Measurements from ENCODE around the gene TMEM163.

DNA sequence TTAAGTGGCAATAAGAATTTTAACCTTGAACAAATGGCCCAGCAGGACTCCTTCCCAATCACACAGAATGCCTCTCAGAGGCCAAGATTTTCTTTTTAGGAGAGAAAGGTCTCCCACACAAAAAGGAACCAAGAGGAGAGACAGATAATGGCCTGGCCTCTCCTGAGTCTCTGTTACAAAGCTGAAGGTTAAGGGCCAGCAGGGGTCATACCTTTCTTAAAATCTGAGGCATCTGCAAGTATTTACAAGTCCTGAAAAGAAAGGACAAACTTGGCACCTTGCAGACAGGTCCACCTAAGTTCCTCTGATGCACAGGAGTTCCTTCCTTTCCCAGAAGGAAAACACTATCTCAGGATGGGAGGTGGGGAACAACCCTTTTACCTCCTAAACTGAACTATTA is 142.3 kb downstream of the TMEM163 start:
- TF ChIP-seq CTCF (IDR thresholded peaks at IDR 0.05; ENCODE audit: poor library complexity) (no peak), EZH2phosphoT487 (IDR thresholded peaks at IDR 0.05; ENCODE audit: low read depth, severe bottlenecking, unreplicated experiment) (no peak)

Measured in hepatocyte (in vitro differentiated cells).